PC-9 (cell line): ENCODE measurements around the gene SLC36A2.

Source experiments
- EZH2 ChIP-seq: fragments of 200-600 bp; sonication (generic); IDR thresholded peaks from 2 replicates; pipeline ENCODE4 v1.8.0; 2017; ENCODE audit warnings: antibody characterized with exemption, low read depth
- TF ChIP-seq, protein P1 (sequence below): fragments of 200-600 bp; sonication (generic); conservative IDR thresholded peaks from 2 replicates; pipeline ENCODE4 v1.6.1; 2017; ENCODE audit warnings: mixed run types, antibody characterized with exemption, mild to moderate bottlenecking, moderate library complexity

DNA sequence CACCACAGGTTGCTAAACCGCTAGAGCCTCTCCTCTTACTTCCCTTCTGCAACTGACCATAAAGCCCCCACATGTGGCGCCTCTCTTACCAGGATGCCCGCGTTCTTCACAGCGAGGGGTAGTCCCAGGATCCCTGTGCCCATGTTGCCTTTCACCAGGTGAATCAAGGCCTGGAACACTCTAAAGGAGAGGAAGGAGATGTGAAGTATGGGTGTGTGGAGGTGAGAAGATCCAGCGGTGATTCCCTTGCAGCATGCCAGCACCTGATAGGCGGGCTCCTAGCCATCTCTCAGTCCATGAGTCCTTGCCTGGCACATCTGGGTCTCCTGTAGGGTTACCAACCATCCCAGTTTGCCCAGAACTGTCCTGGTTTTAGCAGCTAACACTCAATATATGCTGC, 3.3 kb downstream of the SLC36A2 start:
- TF ChIP-seq, protein P1, sequence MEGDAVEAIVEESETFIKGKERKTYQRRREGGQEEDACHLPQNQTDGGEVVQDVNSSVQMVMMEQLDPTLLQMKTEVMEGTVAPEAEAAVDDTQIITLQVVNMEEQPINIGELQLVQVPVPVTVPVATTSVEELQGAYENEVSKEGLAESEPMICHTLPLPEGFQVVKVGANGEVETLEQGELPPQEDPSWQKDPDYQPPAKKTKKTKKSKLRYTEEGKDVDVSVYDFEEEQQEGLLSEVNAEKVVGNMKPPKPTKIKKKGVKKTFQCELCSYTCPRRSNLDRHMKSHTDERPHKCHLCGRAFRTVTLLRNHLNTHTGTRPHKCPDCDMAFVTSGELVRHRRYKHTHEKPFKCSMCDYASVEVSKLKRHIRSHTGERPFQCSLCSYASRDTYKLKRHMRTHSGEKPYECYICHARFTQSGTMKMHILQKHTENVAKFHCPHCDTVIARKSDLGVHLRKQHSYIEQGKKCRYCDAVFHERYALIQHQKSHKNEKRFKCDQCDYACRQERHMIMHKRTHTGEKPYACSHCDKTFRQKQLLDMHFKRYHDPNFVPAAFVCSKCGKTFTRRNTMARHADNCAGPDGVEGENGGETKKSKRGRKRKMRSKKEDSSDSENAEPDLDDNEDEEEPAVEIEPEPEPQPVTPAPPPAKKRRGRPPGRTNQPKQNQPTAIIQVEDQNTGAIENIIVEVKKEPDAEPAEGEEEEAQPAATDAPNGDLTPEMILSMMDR = no peak
- no peak for TF ChIP-seq EZH2
